H1 (cell line): Measurements from ENCODE around the gene SRPX2.

Source experiments
- CTCF ChIP-seq, 3 experiments: IDR thresholded peaks; 1 replicate in 2 of 3; 2 replicates in 1 of 3; pipeline versions ENCODE4 v1.5.1 to v1.6.1; 2011; ENCODE audit warnings: low read length in 3 of 3, mild to moderate bottlenecking in 3 of 3, inconsistent platforms in 2 of 3, low read depth in 1 of 3, moderate library complexity in 1 of 3; ENCODE audit not compliant: insufficient read depth in 1 of 3; ENCODE audit errors: control extremely low read depth in 1 of 3
- POLR2A ChIP-seq, 2 experiments: IDR thresholded peaks; 1 replicate in 1 of 2; 2 replicates in 1 of 2; pipeline ENCODE4 v1.6.1; 2011; ENCODE audit warnings: low read depth in 2 of 2, low read length in 2 of 2, mild to moderate bottlenecking in 2 of 2; ENCODE audit errors: control extremely low read depth in 1 of 2
- RNF2 ChIP-seq: fragments of 200-900, 300-1000 bp; sonication (generic); IDR thresholded peaks from 2 replicates; pipeline ENCODE4 v1.7.1; 2016; ENCODE audit warnings: borderline replicate concordance, low read depth, mild to moderate bottlenecking, antibody characterized with exemption, low read length; ENCODE audit not compliant: poor library complexity, severe bottlenecking; ENCODE audit errors: missing control alignments
- SIRT6 ChIP-seq: IDR thresholded peaks from one replicate; pipeline ENCODE4 v1.7.1; 2012; ENCODE audit warnings: low read length, inconsistent platforms
- SP4 ChIP-seq: IDR thresholded peaks from 2 replicates; pipeline ENCODE4 v1.6.1; 2012; ENCODE audit warnings: low read length, inconsistent platforms
- TAF1 ChIP-seq: IDR thresholded peaks from 2 replicates; pipeline ENCODE4 v1.6.1; 2011; ENCODE audit warnings: mild to moderate bottlenecking, low read depth, low read length

GRCh38 chrX:100663642-100664041, 19.6 kb downstream of the SRPX2 start:
- TF ChIP-seq POLR2A (IDR thresholded peaks at IDR 0.05; ENCODE audit: control extremely low read depth in 1 of 2, low read depth in 2 of 2, low read length in 2 of 2), result no peak
- no peak for TF ChIP-seq TAF1
- no peak for TF ChIP-seq SIRT6
- TF ChIP-seq CTCF (IDR thresholded peaks at IDR 0.05; ENCODE audit: control extremely low read depth in 1 of 3, insufficient read depth in 1 of 3, low read depth in 1 of 3, low read length in 3 of 3), result no peak
- TF ChIP-seq SP4, result no peak
- TF ChIP-seq RNF2, result no peak
